Cardiac muscle cell (in vitro differentiated cells and primary cell): ENCODE measurements around the gene CDH16. TPM values are rescaled to one million over a fixed set of nuclear protein-coding genes. Genes with fewer than 3 reads are reported as not detected.
A peak's percentile ranks its signal among the peaks of the same experiment; 100 is the strongest.
"Not testable (repeated sequence)": the region's sequence is repeated elsewhere in the genome, so short reads cannot be mapped to it uniquely, and the experiment has no call there.

Experiments
- DNase-seq, 2 donors: peaks; one replicate each; pipeline versions ENCODE4 v3.0.0 to v3.0.0-alpha.2; 2010 to 2017; ENCODE audit warnings: low read depth in 1 of 2, low spot score in 1 of 2
- H3K27ac ChIP-seq: fragments of 200-600 bp; sonication (generic); 2 replicates; pipeline ENCODE4 v1.5.1; 2016
- H3K27me3 ChIP-seq: fragments of 200-600 bp; sonication (generic); 2 replicates; pipeline ENCODE4 v1.6.0; 2016; ENCODE audit warnings: control low read depth
- H3K36me3 ChIP-seq: fragments of 200-600 bp; sonication (generic); 2 replicates; pipeline ENCODE4 v1.5.1; 2016; ENCODE audit warnings: control low read depth
- H3K4me1 ChIP-seq: fragments of 200-600 bp; sonication (generic); 2 replicates; pipeline ENCODE4 v1.8.1; 2017; ENCODE audit warnings: low read depth, mild to moderate bottlenecking, mixed run types
- H3K4me3 ChIP-seq: fragments of 200-600 bp; sonication (generic); 2 replicates; pipeline ENCODE4 v1.5.1; 2016; ENCODE audit warnings: mild to moderate bottlenecking
- H3K9me3 ChIP-seq: fragments of 200-600 bp; sonication (generic); 2 replicates; pipeline ENCODE4 v1.5.1; 2017; ENCODE audit warnings: low read depth, mild to moderate bottlenecking, control low read depth
- CTCF ChIP-seq: IDR thresholded peaks from 2 replicates; pipeline ENCODE4 v1.5.1; 2012; ENCODE audit warnings: low read depth, mild to moderate bottlenecking, low read length
- polyA plus RNA-seq: library from polyadenylated mRNA; unstranded; fragments of >200 nt; fragmentation: Nextera tagmentation; extraction: Ambion mirVana; gene quantifications from 2 replicates; pipeline ENCODE4 v1.2.1, GENCODE V29; 2016
- total RNA-seq: library from RNA; depleted of rRNA; stranded (reverse); fragments of >200 nt; gene quantifications from 2 replicates; pipeline ENCODE4 v1.2.3, GENCODE V29; 2016

The CDH16 gene
- total and polyA plus RNA-seq, 2 experiments from 2014 or later = 4.4 TPM; not detected in 1

GRCh38 chr16:66945939-66946338, 27.3 kb upstream of the CDH16 start:
- no peak overlapping the region for H3K4me3 ChIP-seq
- TF ChIP-seq CTCF = no peak

GRCh38 chr16:66944971-66945370, 26.3 kb upstream of the CDH16 start:
- H3K27me3 ChIP-seq = peaks cover 26% of the 10 kb centered on the region
- not testable (repeated sequence) for DNase-seq, H3K4me1 ChIP-seq, H3K4me3 ChIP-seq, H3K9me3 ChIP-seq
- peaks cover 23% of the 10 kb centered on the region for H3K36me3 ChIP-seq
- H3K27ac ChIP-seq = peak overlapping the region; percentile 40

More at GRCh38 chr16:66945939-66946338, 27.3 kb upstream of the CDH16 start:
- DNase-seq = no peak
- H3K9me3 ChIP-seq = no peaks in the 10 kb centered on the region
- peaks cover 17% of the 10 kb centered on the region for H3K36me3 ChIP-seq
- H3K27ac ChIP-seq = no peak overlapping the region
- peaks cover 34% of the 10 kb centered on the region for H3K27me3 ChIP-seq
- H3K4me1 ChIP-seq = no peaks in the 10 kb centered on the region

GRCh38 chr16:66944054-66944441, 25.4 kb upstream of the CDH16 start:
- Histone ChIP-seq H3K27me3 (peaks cover 16% of the 10 kb centered on the region), H3K36me3 (peaks cover 24% of the 10 kb centered on the region), H3K4me3 (no peak overlapping the region), H3K4me1 (no peaks in the 10 kb centered on the region), H3K27ac (peak overlapping the region; percentile 34), H3K9me3 (no peaks in the 10 kb centered on the region)
- DNase-seq = no peak
- no peak for TF ChIP-seq CTCF

GRCh38 chr16:66943426-66944053, 24.9 kb upstream of the CDH16 start:
- Histone ChIP-seq H3K36me3 (peaks cover 28% of the 10 kb centered on the region), H3K4me3 (no peak overlapping the region), H3K27ac (peak overlapping the region; percentile 34), H3K9me3 (no peaks in the 10 kb centered on the region), H3K4me1 (no peaks in the 10 kb centered on the region), H3K27me3 (peaks cover 11% of the 10 kb centered on the region)
- no peak for DNase-seq
- no peak for TF ChIP-seq CTCF

GRCh38 chr16:66942981-66943380, 24.3 kb upstream of the CDH16 start:
- H3K36me3 ChIP-seq = peaks cover 28% of the 10 kb centered on the region
- no peak overlapping the region for H3K27ac ChIP-seq
- H3K27me3 ChIP-seq = peaks cover 6% of the 10 kb centered on the region
- no peaks in the 10 kb centered on the region for H3K4me1 ChIP-seq
- no peaks in the 10 kb centered on the region for H3K9me3 ChIP-seq
- no peak for DNase-seq
- no peak for TF ChIP-seq CTCF
- H3K4me3 ChIP-seq = no peak overlapping the region

- no peaks in the 10 kb centered on the region for H3K9me3 ChIP-seq
- DNase-seq = no peak
- no peaks in the 10 kb centered on the region for H3K27me3 ChIP-seq
- TF ChIP-seq CTCF = no peak
- peaks cover 28% of the 10 kb centered on the region for H3K36me3 ChIP-seq
- H3K27ac ChIP-seq = no peak overlapping the region
- H3K4me1 ChIP-seq = peaks cover 11% of the 10 kb centered on the region
- no peak overlapping the region for H3K4me3 ChIP-seq
Measured at GRCh38 chr16:66940236-66940635, 21.6 kb upstream of the CDH16 start.
